IMR-90 (cell line): Measurements from ENCODE around the gene CLDN22. TPM values are rescaled to one million over a fixed set of nuclear protein-coding genes. Genes with fewer than 3 reads are reported as not detected.

ENCODE experiments used
- ATAC-seq: fragments of 200-7000 bp; cut with Tn5 transposase; 2 replicates; pipeline ENCODE4 v1.9.1; 2020; ENCODE audit warnings: low read depth, mild to moderate bottlenecking, moderate library complexity
- BruUV-seq: library from RNA; stranded (reverse); fragments of 400-500 nt; replicated peaks from 2 replicates; lab custom pipeline; 2021; lab: Mats Ljungman, UMichigan
- CTCF ChIA-PET: fragments of 300-600 bp; formaldehyde crosslinking; extraction: SDS; loops from one replicate; lab custom pipeline; 2021; ENCODE audit warnings: antibody characterized with exemption; lab: Yijun Ruan, JAX
- POLR2A ChIA-PET: fragments of 300-600 bp; sonication (Branson Sonifier 250); formaldehyde crosslinking; loops from one replicate; lab custom pipeline; 2022; ENCODE audit warnings: antibody characterized with exemption; ENCODE audit not compliant: unreplicated experiment; lab: Charles Lee
- DNase-seq: peaks from one replicate; pipeline ENCODE4 v3.0.0; 2013
- H2AFZ ChIP-seq: replicated peaks from 2 replicates; pipeline ENCODE3; 2013; ENCODE audit warnings: low read length, mild to moderate bottlenecking; ENCODE audit not compliant: poor library complexity
- H2AK5ac ChIP-seq: 2 replicates; pipeline ENCODE4 v1.6.1; 2013; ENCODE audit warnings: low read depth, low read length, inconsistent platforms
- H2AK9ac ChIP-seq: replicated peaks from 2 replicates; pipeline ENCODE3; 2013; ENCODE audit warnings: mild to moderate bottlenecking, low read depth, low read length, moderate library complexity; ENCODE audit not compliant: poor library complexity
- H2BK120ac ChIP-seq: 2 replicates; pipeline ENCODE4 v1.6.1; 2013; ENCODE audit warnings: low read depth, low read length, inconsistent platforms
- H2BK15ac ChIP-seq: 3 replicates; pipeline ENCODE4 v1.6.1; 2013; ENCODE audit warnings: low read depth, low read length, inconsistent platforms
- H2BK20ac ChIP-seq: 2 replicates; pipeline ENCODE4 v1.6.1; 2013; ENCODE audit warnings: low read depth, mild to moderate bottlenecking, inconsistent platforms, low read length, moderate library complexity
- H2BK5ac ChIP-seq: 2 replicates; pipeline ENCODE4 v1.6.1; 2013; ENCODE audit warnings: mild to moderate bottlenecking, low read depth, low read length, inconsistent platforms; ENCODE audit not compliant: poor library complexity, severe bottlenecking
- H3K14ac ChIP-seq: replicated peaks from 2 replicates; pipeline ENCODE4 v1.6.1; 2013; ENCODE audit warnings: low read depth, low read length, inconsistent platforms
- H3K18ac ChIP-seq: 2 replicates; pipeline ENCODE4 v1.6.1; 2013; ENCODE audit warnings: low read depth, low read length, control low read depth
- H3K23ac ChIP-seq: 2 replicates; pipeline ENCODE4 v1.6.1; 2013; ENCODE audit warnings: low read depth, low read length, inconsistent platforms
- H3K27ac ChIP-seq: 2 replicates; pipeline ENCODE4 v1.5.1; 2013; ENCODE audit warnings: mild to moderate bottlenecking, control low read depth, low read length; ENCODE audit not compliant: insufficient read depth
- H3K27me3 ChIP-seq: 2 replicates; pipeline ENCODE4 v1.6.1; 2013; ENCODE audit warnings: low read length; ENCODE audit not compliant: control insufficient read depth, insufficient read depth
- H3K36me3 ChIP-seq: 2 replicates; pipeline ENCODE4 v1.6.1; 2013; ENCODE audit warnings: low read length, mixed read lengths; ENCODE audit not compliant: control insufficient read depth, insufficient read depth
- H3K4ac ChIP-seq: 2 replicates; pipeline ENCODE4 v1.6.1; 2013; ENCODE audit warnings: low read depth, low read length, inconsistent platforms
- H3K4me1 ChIP-seq: 2 replicates; pipeline ENCODE4 v1.6.1; 2013; ENCODE audit warnings: low read length, mixed read lengths; ENCODE audit not compliant: control insufficient read depth, insufficient read depth
- H3K4me2 ChIP-seq: 2 replicates; pipeline ENCODE4 v1.6.1; 2013; ENCODE audit warnings: low read depth, mild to moderate bottlenecking, control low read depth, low read length, moderate library complexity
- H3K4me3 ChIP-seq: 2 replicates; pipeline ENCODE4 v1.5.1; 2013; ENCODE audit warnings: low read depth, mild to moderate bottlenecking, control low read depth, low read length, moderate library complexity; ENCODE audit not compliant: insufficient read depth
- H3K56ac ChIP-seq: 2 replicates; pipeline ENCODE4 v1.6.1; 2013; ENCODE audit warnings: low read length, inconsistent platforms; ENCODE audit not compliant: insufficient read depth; ENCODE audit errors: extremely low read depth
- H3K79me1 ChIP-seq, 2 experiments: 2 replicates each; pipeline ENCODE4 v1.6.1; 2013; ENCODE audit warnings: low read length in 2 of 2, inconsistent platforms in 1 of 2, low read depth in 1 of 2
- H3K9ac ChIP-seq: 2 replicates; pipeline ENCODE4 v1.6.1; 2013; ENCODE audit warnings: low read depth, low read length, control low read depth
- H3K9me1 ChIP-seq: 2 replicates; pipeline ENCODE4 v1.6.1; 2013; ENCODE audit warnings: low read length, inconsistent platforms; ENCODE audit not compliant: insufficient read depth
- H3K9me3 ChIP-seq: 2 replicates; pipeline ENCODE4 v1.6.1; 2013; ENCODE audit warnings: low read length; ENCODE audit not compliant: control insufficient read depth, insufficient read depth
- H4K20me1 ChIP-seq: 2 replicates; pipeline ENCODE4 v1.6.1; 2013; ENCODE audit warnings: low read length, inconsistent platforms; ENCODE audit not compliant: insufficient read depth
- H4K5ac ChIP-seq: 2 replicates; pipeline ENCODE4 v1.6.1; 2013; ENCODE audit warnings: mild to moderate bottlenecking, low read depth, low read length, control low read depth
- H4K8ac ChIP-seq, 2 experiments: 2 replicates each; pipeline ENCODE4 v1.6.1; 2013; ENCODE audit warnings: low read depth in 2 of 2, low read length in 2 of 2, control low read depth in 1 of 2, inconsistent platforms in 1 of 2
- H4K91ac ChIP-seq: 2 replicates; pipeline ENCODE4 v1.6.1; 2013; ENCODE audit warnings: low read depth, low read length, inconsistent platforms; ENCODE audit not compliant: insufficient read depth
- BHLHE40 ChIP-seq: fragments of 150-350 bp; IDR thresholded peaks from 2 replicates; pipeline ENCODE4 v1.6.1; 2016; ENCODE audit warnings: mild to moderate bottlenecking, low read depth, low read length
- CEBPB ChIP-seq: IDR thresholded peaks from 2 replicates; pipeline ENCODE4 v1.6.1; 2012; ENCODE audit warnings: low read depth, low read length, improper control_type of control experiment
- CHD1 ChIP-seq: IDR thresholded peaks from 2 replicates; pipeline ENCODE4 v1.6.1; 2012; ENCODE audit warnings: low read depth, low read length, improper control_type of control experiment
- CTCF ChIP-seq: conservative IDR thresholded peaks from 2 replicates; pipeline ENCODE4 v1.5.1; 2012; ENCODE audit warnings: mild to moderate bottlenecking, low read depth, low read length, improper control_type of control experiment
- ELK1 ChIP-seq: fragments of 150-350 bp; IDR thresholded peaks from 2 replicates; pipeline ENCODE4 v1.6.1; 2016; ENCODE audit warnings: low read depth, mild to moderate bottlenecking, low read length, moderate library complexity, borderline replicate concordance
- FOS ChIP-seq: fragments of 150-350 bp; IDR thresholded peaks from 2 replicates; pipeline ENCODE4 v1.6.1; 2016; ENCODE audit warnings: low read depth, low read length
- MAFK ChIP-seq: IDR thresholded peaks from 2 replicates; pipeline ENCODE4 v1.6.1; 2012; ENCODE audit warnings: low read depth, low read length, improper control_type of control experiment
- MAZ ChIP-seq: IDR thresholded peaks from 2 replicates; pipeline ENCODE4 v1.6.1; 2012; ENCODE audit warnings: low read depth, mild to moderate bottlenecking, low read length, improper control_type of control experiment, moderate library complexity, borderline replicate concordance
- MXI1 ChIP-seq: IDR thresholded peaks from 2 replicates; pipeline ENCODE4 v1.6.1; 2012; ENCODE audit warnings: low read depth, mild to moderate bottlenecking, low read length, moderate library complexity, borderline replicate concordance
- NFE2L2 ChIP-seq: fragments of 150-350 bp; IDR thresholded peaks from 2 replicates; pipeline ENCODE4 v1.6.1; 2016; ENCODE audit warnings: low read depth, mild to moderate bottlenecking, low read length
- POLR2A ChIP-seq: IDR thresholded peaks from 2 replicates; pipeline ENCODE4 v1.6.1; 2012; ENCODE audit warnings: mild to moderate bottlenecking, low read depth, low read length
- RAD21 ChIP-seq: IDR thresholded peaks from 2 replicates; pipeline ENCODE4 v1.6.1; 2012; ENCODE audit warnings: low read length, improper control_type of control experiment
- RCOR1 ChIP-seq: IDR thresholded peaks from 2 replicates; pipeline ENCODE4 v1.6.1; 2012; ENCODE audit warnings: mild to moderate bottlenecking, low read length, improper control_type of control experiment; ENCODE audit not compliant: insufficient replicate concordance
- RFX5 ChIP-seq: IDR thresholded peaks from 2 replicates; pipeline ENCODE4 v1.8.0; 2012; ENCODE audit warnings: low read depth, mild to moderate bottlenecking, low read length, moderate library complexity
- SMC3 ChIP-seq: fragments of 150-350 bp; IDR thresholded peaks from 2 replicates; pipeline ENCODE4 v1.6.1; 2016; ENCODE audit warnings: low read depth, mild to moderate bottlenecking, antibody characterized with exemption, low read length, moderate library complexity
- USF2 ChIP-seq: fragments of 150-350 bp; IDR thresholded peaks from 2 replicates; pipeline ENCODE4 v1.6.1; 2017; ENCODE audit warnings: mild to moderate bottlenecking, antibody characterized with exemption, low read length, low read depth
- WGBS, 2 experiments: methylation state at CpG; one replicate each; pipeline versions ENCODE4 v1.1.5 to v1.1.7; 2013; ENCODE audit warnings: missing lambda C conversion rate in 2 of 2; ENCODE audit not compliant: insufficient read length in 1 of 2; ENCODE audit errors: extremely low coverage in 2 of 2; 5-methylcytosine and 5-hydroxymethylcytosine counted together
- dilution Hi-C: fragments of 300-500 bp; cut with HindIII; formaldehyde crosslinking; loops from one replicate; pipeline ENCODE4 v1.14.3; 2018; ENCODE audit warnings: low sequenced_read_pairs; ENCODE audit not compliant: unreplicated experiment
- in situ Hi-C: fragments of 300-500 bp; cut with MboI; formaldehyde crosslinking; loops from 3 replicates; pipeline ENCODE4 v1.14.3; 2019; ENCODE audit warnings: low sequenced_read_pairs, inconsistent platforms, mixed read lengths
- intact Hi-C: fragments of 100-400 bp; cut with micrococcal nuclease; formaldehyde crosslinking; loops from 2 replicates; pipeline ENCODE4 v1.10.0; 2022
- polyA plus RNA-seq, 3 experiments: library from polyadenylated mRNA; depleted of rRNA; stranded (reverse); fragments of >200 nt; gene quantifications; 2 replicates each; pipeline ENCODE4 v1.2.3, GENCODE V29; 2012; ENCODE audit warnings: low replicate concordance in 1 of 3
- total RNA-seq: library from RNA; depleted of rRNA; stranded (reverse); fragments of >200 nt; gene quantifications from 2 replicates; pipeline ENCODE4 v1.2.3, GENCODE V29; 2012

CLDN22 gene
- total and polyA plus RNA-seq, 2 of the 4 experiments (the other 2 are of a cell fraction), result not detected

- dilution Hi-C loops, result no loop called here
- no peak overlapping the region for H3K23ac ChIP-seq
- H3K9me1 ChIP-seq, result peaks cover 8% of the 10 kb centered on the region
Observed at GRCh38 chr4:183295711-183296110, 24.4 kb downstream of the CLDN22 start.

More at GRCh38 chr4:183295711-183296110, 24.4 kb downstream of the CLDN22 start:
- ATAC-seq, result no peak
- peaks cover 4% of the 10 kb centered on the region; the same call in 1 of the 2 replicates for H3K4me1 ChIP-seq
- no peak overlapping the region for H3K4me3 ChIP-seq
- peaks cover 33% of the 10 kb centered on the region for H3K36me3 ChIP-seq
- intact Hi-C loops, result no loop called here
- no peak overlapping the region for H3K14ac ChIP-seq
- H4K91ac ChIP-seq, result no peak overlapping the region
- H2AK5ac ChIP-seq, result no peak overlapping the region
- no peak overlapping the region for H3K27ac ChIP-seq
- no peak for DNase-seq
- no peak overlapping the region for H2BK120ac ChIP-seq
- ChIA-PET CTCF (no interaction called here), POLR2A (no interaction called here)
- H3K4me2 ChIP-seq, result no peak overlapping the region
- no peaks in the 10 kb centered on the region for H4K20me1 ChIP-seq
- H2BK20ac ChIP-seq, result no peak overlapping the region
- BruUV-seq, result no TSS peak
- no peak overlapping the region for H2AFZ ChIP-seq
- no peaks in the 10 kb centered on the region for H3K9me3 ChIP-seq
- H3K79me1 ChIP-seq, result peaks cover 0 to 3% of the 10 kb centered on the region in 2 experiments; a peak in 2 of 4 replicates
- no peak overlapping the region for H4K5ac ChIP-seq
- no peak for TF ChIP-seq ELK1
- no peak for TF ChIP-seq RAD21
- TF ChIP-seq USF2, result no peak
- TF ChIP-seq NFE2L2, result no peak
- TF ChIP-seq CEBPB, result no peak
- TF ChIP-seq FOS, result no peak
- TF ChIP-seq POLR2A, result no peak
- no peak for TF ChIP-seq MAFK
- TF ChIP-seq BHLHE40, result no peak
- TF ChIP-seq CHD1, result no peak
- TF ChIP-seq SMC3, result no peak
- TF ChIP-seq MXI1, result no peak
- no peak for TF ChIP-seq CTCF
- TF ChIP-seq RCOR1, result no peak
- TF ChIP-seq RFX5, result no peak
- no peak for TF ChIP-seq MAZ
- H3K18ac ChIP-seq, result no peak overlapping the region
- no peaks in the 10 kb centered on the region for H3K27me3 ChIP-seq
- no peak overlapping the region for H3K9ac ChIP-seq
- no peak overlapping the region for H2AK9ac ChIP-seq
- no peak overlapping the region for H3K4ac ChIP-seq
- H2BK15ac ChIP-seq, result no peak overlapping the region
- H3K56ac ChIP-seq, result no peak overlapping the region
- no peak overlapping the region for H4K8ac ChIP-seq
- in situ Hi-C loops, result no loop called here
- WGBS, 2 experiments, result 80% methylated on average over 4 of the region's 10 CpGs; no CpG with 5 or more reads in 1 of the 2 experiments
- no peak overlapping the region for H2BK5ac ChIP-seq
